Measurements from ENCODE around the gene EYA3. TPM values are rescaled to one million over a fixed set of nuclear protein-coding genes. Genes with fewer than 3 reads are reported as not detected.
A peak's percentile ranks its signal among the peaks of the same experiment; 100 is the strongest.

Gene EYA3
- 8.6 and 15.1 TPM in 2 replicates for total RNA-seq (2014; rRNA removed; shearing (Covaris generic); ENCODE audit: low replicate concordance)

GRCh38 chr1:28088168-28088961 is at the start of gene EYA3:
Gene EYA3 (minus strand): TSS chr1:28088610. CDS start chr1:28058026, 30,584 bp downstream.
- peak; percentile 97 for DNase-seq (ENCODE audit: low read depth)
- in situ Hi-C loops (cut with HindIII; ENCODE audit: low pct_unique_long_range_greater_than_20kb, low sequenced_read_pairs) = no loop called here

GRCh38 chr1:28136922-28137613 is 48.7 kb upstream of the EYA3 start:
- in situ Hi-C loops (cut with HindIII; ENCODE audit: low pct_unique_long_range_greater_than_20kb, low sequenced_read_pairs) = no loop called here
- peak; percentile 43 for DNase-seq (ENCODE audit: low read depth)

GRCh38 chr1:28136169-28136921 is 47.9 kb upstream of the EYA3 start:
- in situ Hi-C loops (cut with HindIII; ENCODE audit: low pct_unique_long_range_greater_than_20kb, low sequenced_read_pairs) = no loop called here
- peak; percentile 61 for DNase-seq (ENCODE audit: low read depth)

- peak; percentile 86 for DNase-seq (ENCODE audit: low read depth)
- in situ Hi-C loops (cut with HindIII; ENCODE audit: low pct_unique_long_range_greater_than_20kb, low sequenced_read_pairs) = no loop called here
Measured at GRCh38 chr1:28135371-28136168, 47.2 kb upstream of the EYA3 start.

GRCh38 chr1:28134651-28135207 is 46.3 kb upstream of the EYA3 start:
- DNase-seq (ENCODE audit: low read depth) = no peak
- in situ Hi-C loops (cut with HindIII; ENCODE audit: low pct_unique_long_range_greater_than_20kb, low sequenced_read_pairs) = no loop called here

GRCh38 chr1:28132171-28133167 is 44.1 kb upstream of the EYA3 start:
- in situ Hi-C loops (cut with HindIII; ENCODE audit: low pct_unique_long_range_greater_than_20kb, low sequenced_read_pairs) = no loop called here
- DNase-seq (ENCODE audit: low read depth) = no peak

GRCh38 chr1:28130901-28131300 is 42.5 kb upstream of the EYA3 start:
- DNase-seq (ENCODE audit: low read depth) = no peak
- in situ Hi-C loops (cut with HindIII; ENCODE audit: low pct_unique_long_range_greater_than_20kb, low sequenced_read_pairs) = no loop called here

GRCh38 chr1:28129150-28129549 is 40.7 kb upstream of the EYA3 start:
- peak; percentile 87 for DNase-seq (ENCODE audit: low read depth)
- in situ Hi-C loops (cut with HindIII; ENCODE audit: low pct_unique_long_range_greater_than_20kb, low sequenced_read_pairs) = no loop called here

GRCh38 chr1:28127617-28128257 is 39.3 kb upstream of the EYA3 start:
- no peak for DNase-seq (ENCODE audit: low read depth)
- in situ Hi-C loops (cut with HindIII; ENCODE audit: low pct_unique_long_range_greater_than_20kb, low sequenced_read_pairs) = no loop called here

- in situ Hi-C loops (cut with HindIII; ENCODE audit: low pct_unique_long_range_greater_than_20kb, low sequenced_read_pairs) = no loop called here
Measured at GRCh38 chr1:28126783-28127490, 38.5 kb upstream of the EYA3 start.

GRCh38 chr1:28126212-28126611 is 37.8 kb upstream of the EYA3 start:
- no peak for DNase-seq (ENCODE audit: low read depth)
- in situ Hi-C loops (cut with HindIII; ENCODE audit: low pct_unique_long_range_greater_than_20kb, low sequenced_read_pairs) = no loop called here

More at GRCh38 chr1:28126783-28127490, 38.5 kb upstream of the EYA3 start:
- DNase-seq (ENCODE audit: low read depth) = no peak

- in situ Hi-C loops (cut with HindIII; ENCODE audit: low pct_unique_long_range_greater_than_20kb, low sequenced_read_pairs) = no loop called here
- DNase-seq (ENCODE audit: low read depth) = no peak
Measured at GRCh38 chr1:28123461-28123961, 35.1 kb upstream of the EYA3 start.

- DNase-seq (ENCODE audit: low read depth) = no peak
Measured at GRCh38 chr1:28122183-28122582, 33.8 kb upstream of the EYA3 start.

GRCh38 chr1:28119556-28119955 is 31.1 kb upstream of the EYA3 start:
- in situ Hi-C loops (cut with HindIII; ENCODE audit: low pct_unique_long_range_greater_than_20kb, low sequenced_read_pairs) = no loop called here
- no peak for DNase-seq (ENCODE audit: low read depth)

More at GRCh38 chr1:28122183-28122582, 33.8 kb upstream of the EYA3 start:
- in situ Hi-C loops (cut with HindIII; ENCODE audit: low pct_unique_long_range_greater_than_20kb, low sequenced_read_pairs) = no loop called here

- in situ Hi-C loops (cut with HindIII; ENCODE audit: low pct_unique_long_range_greater_than_20kb, low sequenced_read_pairs) = no loop called here
- no peak for DNase-seq (ENCODE audit: low read depth)
Measured at GRCh38 chr1:28118640-28119307, 30.4 kb upstream of the EYA3 start.
